ENCODE data around the gene RNASE8.

Gene RNASE8

DNA sequence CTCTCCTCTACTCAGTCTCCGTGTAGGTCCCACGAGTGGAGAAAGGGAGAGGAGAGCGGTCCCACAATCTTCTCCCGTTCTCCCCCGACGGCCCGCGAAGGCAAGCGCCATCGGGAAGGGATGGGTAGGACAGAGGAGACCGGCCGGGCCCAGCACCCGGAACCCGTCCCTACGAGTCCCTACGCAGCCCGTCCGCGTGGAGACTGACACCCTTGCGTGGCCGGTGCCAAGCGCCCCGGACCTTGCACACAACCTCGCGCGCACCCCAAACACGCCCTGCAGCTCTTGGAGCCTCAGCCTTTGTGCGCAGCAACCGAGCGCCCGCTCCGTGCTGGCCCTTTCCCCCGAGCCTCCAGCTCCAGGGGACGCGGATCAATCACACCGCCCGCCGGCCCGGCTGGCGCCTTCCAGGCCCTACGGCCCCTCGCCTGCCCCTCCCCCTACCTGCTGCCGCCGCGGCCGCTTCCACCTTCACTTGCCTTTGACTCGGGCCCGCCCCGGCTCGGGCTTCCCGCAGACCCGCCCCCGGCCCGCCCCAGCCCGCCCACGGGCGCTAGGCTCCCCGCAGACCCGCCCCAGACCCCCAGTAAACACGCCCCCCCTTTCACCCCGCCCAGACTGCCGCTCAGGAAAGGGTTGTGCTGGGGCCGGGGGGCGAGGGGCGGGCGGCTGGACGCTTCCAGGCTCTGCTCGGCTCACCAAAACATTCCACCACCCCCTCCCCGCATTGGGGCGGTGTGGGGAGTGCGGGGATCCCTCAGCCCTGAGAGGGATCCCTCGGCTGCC, 32.8 kb upstream of the RNASE8 start, which contains the start of gene NDRG2:
Gene NDRG2 (minus strand): TSS at position 477 of the 786 bp plus-strand sequence. CDS start 1,746 bp downstream, outside the sequence.
- peak; percentile 32 for DNase-seq (ENCODE audit: low read depth)
- peak within 1 kb of the TSS; percentile 60 for H3K4me3 ChIP-seq (ENCODE audit: low read depth, low read length)
- TF ChIP-seq, protein P1, sequence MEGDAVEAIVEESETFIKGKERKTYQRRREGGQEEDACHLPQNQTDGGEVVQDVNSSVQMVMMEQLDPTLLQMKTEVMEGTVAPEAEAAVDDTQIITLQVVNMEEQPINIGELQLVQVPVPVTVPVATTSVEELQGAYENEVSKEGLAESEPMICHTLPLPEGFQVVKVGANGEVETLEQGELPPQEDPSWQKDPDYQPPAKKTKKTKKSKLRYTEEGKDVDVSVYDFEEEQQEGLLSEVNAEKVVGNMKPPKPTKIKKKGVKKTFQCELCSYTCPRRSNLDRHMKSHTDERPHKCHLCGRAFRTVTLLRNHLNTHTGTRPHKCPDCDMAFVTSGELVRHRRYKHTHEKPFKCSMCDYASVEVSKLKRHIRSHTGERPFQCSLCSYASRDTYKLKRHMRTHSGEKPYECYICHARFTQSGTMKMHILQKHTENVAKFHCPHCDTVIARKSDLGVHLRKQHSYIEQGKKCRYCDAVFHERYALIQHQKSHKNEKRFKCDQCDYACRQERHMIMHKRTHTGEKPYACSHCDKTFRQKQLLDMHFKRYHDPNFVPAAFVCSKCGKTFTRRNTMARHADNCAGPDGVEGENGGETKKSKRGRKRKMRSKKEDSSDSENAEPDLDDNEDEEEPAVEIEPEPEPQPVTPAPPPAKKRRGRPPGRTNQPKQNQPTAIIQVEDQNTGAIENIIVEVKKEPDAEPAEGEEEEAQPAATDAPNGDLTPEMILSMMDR (conservative IDR thresholded peaks at IDR 0.05; ENCODE audit: low read depth, low read length), result no peak

DNA sequence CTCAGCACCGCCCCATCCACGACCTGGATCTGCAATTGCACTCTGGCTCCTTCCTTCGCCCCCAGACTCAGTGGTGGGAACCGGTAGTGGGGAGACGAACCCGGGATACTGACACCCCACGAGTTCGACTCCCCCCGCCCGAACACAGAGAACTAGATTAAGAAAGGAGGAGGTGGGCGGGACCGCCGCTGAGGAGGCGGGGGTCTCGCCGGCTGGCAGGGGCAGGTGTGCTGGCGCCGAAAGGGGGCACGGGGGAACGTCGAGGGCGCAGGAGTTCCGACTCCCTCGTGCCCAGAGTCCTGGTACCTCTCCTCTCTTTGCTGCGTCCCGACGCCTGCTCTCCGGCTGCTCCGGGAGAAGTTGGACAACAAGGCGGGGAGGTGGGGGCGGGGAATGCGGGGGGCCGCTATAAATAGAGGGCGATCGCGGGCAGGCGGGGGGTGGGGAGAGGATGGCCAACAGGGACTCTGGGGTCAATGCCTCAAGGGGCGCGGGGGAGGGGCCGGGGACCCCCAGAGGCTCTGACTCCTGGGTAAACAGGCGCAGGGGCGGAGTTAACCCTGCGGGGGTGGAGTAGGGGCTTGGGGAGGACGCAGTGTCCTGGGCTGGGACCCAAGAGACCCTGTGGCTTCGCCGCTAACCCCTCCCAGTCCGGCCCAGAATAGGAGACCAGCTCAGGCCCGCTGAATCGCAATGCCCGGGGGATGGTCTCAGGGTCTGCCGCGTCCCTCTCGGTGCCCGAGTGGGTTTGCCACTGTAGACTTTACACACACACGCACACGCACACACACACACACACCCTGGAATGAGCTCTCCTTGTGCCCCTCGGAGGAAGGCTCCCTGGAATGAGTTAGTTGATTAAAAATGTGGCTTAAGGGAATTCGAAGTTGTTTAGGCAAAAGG, 32.0 kb upstream of the RNASE8 start:
- TF ChIP-seq, protein P1 (conservative IDR thresholded peaks at IDR 0.05; ENCODE audit: low read depth, low read length), result no peak
- peak overlapping the region; percentile 60 for H3K4me3 ChIP-seq (ENCODE audit: low read depth, low read length)
- DNase-seq (ENCODE audit: low read depth), result peak; percentile 21

DNA sequence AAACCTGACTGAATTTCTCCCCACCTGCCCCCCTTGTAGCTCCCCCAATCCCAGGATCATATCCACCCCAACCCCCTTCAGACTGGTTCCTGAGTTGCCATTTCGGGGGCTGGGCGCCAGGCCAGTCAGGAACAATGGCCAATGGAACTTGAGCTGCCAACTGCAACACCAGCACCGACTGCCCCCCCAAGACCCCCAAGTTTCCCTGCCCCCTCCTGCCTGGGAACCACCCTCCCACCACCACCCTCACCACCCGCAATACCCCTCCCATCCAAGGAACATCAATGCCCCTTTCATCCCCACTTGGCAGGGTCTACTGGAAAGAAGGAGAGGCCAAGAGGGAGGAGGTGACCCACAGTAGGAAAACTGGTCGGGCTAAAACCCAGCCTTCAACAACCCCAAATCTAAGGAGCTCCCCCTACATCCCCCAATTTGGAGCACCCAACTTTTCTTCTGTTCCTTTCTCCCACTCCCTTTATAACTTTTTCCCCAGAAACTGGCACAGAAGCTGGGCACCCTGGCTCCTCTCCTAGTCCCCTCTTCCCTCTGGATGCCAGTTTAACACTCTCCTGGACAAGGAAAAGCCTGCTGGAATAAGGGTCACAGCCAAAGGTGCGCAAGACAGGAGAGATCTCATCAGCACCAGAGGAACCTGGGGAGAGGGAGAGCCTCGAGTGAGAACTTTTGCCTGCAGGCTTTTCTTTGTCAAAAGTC, 31.2 kb upstream of the RNASE8 start:
- DNase-seq (ENCODE audit: low read depth), result no peak
- H3K4me3 ChIP-seq (ENCODE audit: low read depth, low read length), result no peak overlapping the region
- TF ChIP-seq, protein P1 (conservative IDR thresholded peaks at IDR 0.05; ENCODE audit: low read depth, low read length), result no peak

DNA sequence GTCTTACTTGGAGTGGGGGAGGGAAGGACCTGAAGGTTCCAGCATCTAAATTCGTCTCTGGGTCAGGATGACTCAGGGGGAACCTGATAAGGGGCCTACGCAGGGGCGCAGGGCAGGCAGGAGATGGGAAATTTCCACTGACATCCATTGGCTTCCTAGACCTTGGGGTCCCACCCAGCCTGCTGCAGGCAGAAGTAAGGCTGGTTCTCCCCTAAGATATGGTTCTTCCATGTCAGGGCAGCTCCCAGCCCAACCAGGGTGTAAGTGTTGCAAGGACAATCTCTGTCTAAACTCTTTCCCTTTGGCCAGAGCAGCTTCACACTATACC, 30.7 kb upstream of the RNASE8 start:
- TF ChIP-seq, protein P1 (conservative IDR thresholded peaks at IDR 0.05; ENCODE audit: low read depth, low read length), result no peak
- DNase-seq (ENCODE audit: low read depth), result no peak
- H3K4me3 ChIP-seq (ENCODE audit: low read depth, low read length), result no peak overlapping the region

DNA sequence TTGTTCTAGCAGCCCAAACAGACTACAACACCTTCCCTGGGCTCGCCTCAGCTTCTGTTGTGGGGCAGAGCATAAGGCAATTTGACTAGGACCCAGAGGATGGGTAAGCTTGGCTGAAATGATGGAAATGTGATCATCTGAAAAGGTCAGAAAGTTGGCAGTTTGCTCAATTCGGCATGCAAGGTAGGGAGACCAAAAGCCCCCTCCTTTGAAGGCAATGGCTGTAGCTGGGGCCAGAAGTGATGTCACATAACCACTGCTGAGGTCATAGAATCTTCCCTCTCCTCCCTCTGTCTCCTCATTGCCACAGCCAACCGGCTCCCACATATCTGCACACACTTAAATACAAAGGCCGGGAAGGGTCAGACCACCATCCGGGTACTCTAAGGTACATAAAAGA, 27.7 kb upstream of the RNASE8 start, which contains the start of gene TPPP2:
Gene TPPP2 (plus strand): TSS at position 301 of the 400 bp plus-strand sequence. CDS start 365 bp downstream, outside the sequence.
- TF ChIP-seq, protein P1 (conservative IDR thresholded peaks at IDR 0.05; ENCODE audit: low read depth, low read length), result no peak
- H3K4me3 ChIP-seq (ENCODE audit: low read depth, low read length), result no peak within 1 kb of the TSS
- no peak for DNase-seq (ENCODE audit: low read depth)

DNA sequence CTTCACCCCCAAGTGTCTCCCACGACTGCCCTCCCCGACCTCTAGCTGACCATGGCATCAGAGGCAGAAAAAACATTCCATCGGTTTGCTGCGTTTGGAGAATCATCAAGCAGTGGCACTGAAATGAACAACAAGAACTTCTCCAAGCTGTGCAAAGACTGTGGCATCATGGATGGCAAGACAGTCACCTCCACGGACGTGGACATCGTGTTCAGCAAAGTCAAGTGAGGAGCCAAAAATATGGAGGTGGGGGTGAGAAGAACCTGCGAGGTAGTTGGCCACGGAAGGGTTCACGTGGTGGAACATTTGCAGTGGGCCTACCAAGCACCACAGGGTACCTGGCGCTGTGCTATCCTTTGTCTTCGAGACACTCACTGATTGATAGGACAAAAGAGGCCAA, 27.1 kb upstream of the RNASE8 start:
- DNase-seq (ENCODE audit: low read depth), result no peak
- H3K4me3 ChIP-seq (ENCODE audit: low read depth, low read length), result no peak overlapping the region
- TF ChIP-seq, protein P1 (conservative IDR thresholded peaks at IDR 0.05; ENCODE audit: low read depth, low read length), result no peak
